Gastrocnemius medialis (tissue), 4 donors: Measurements from ENCODE around the gene KIFBP. TPM values are rescaled to one million over a fixed set of nuclear protein-coding genes. Genes with fewer than 3 reads are reported as not detected.
"Not testable (repeated sequence)": the region's sequence is repeated elsewhere in the genome, so short reads cannot be mapped to it uniquely, and the experiment has no call there.

Experiments
- ATAC-seq, 2 donors: fragments of 150-250 bp; one replicate each; pipeline ENCODE4 v1.9.1; 2016
- DNase-seq, 2 donors: peaks; one replicate each; pipeline ENCODE4 v3.0.0-alpha.2; 2019
- H3K27ac ChIP-seq, 4 donors: fragments of 200-600 bp; sonication (generic); 1 replicate in 1 of 4; 2 replicates in 3 of 4; pipeline ENCODE4 v1.5.1; 2016 to 2018; ENCODE audit warnings: mild to moderate bottlenecking in 2 of 4, moderate library complexity in 1 of 4
- H3K27me3 ChIP-seq, 3 donors: fragments of 200-600 bp; sonication (generic) in 2 of 3; 1 replicate in 1 of 3; 2 replicates in 2 of 3; pipeline versions ENCODE4 v1.5.1 to v1.6.0; 2016 to 2019; ENCODE audit warnings: mild to moderate bottlenecking in 1 of 3, moderate library complexity in 1 of 3
- H3K36me3 ChIP-seq, 2 donors: fragments of 200-600 bp; sonication (generic) in 1 of 2; one replicate each; pipeline ENCODE4 v1.5.1; 2017 to 2018
- H3K4me1 ChIP-seq, 2 donors: fragments of 200-600 bp; sonication (generic) in 1 of 2; one replicate each; pipeline ENCODE4 v1.5.1; 2016 to 2017; ENCODE audit warnings: mild to moderate bottlenecking in 2 of 2
- H3K4me3 ChIP-seq, 4 donors: fragments of 200-600 bp; sonication (generic) in 3 of 4; 1 replicate in 1 of 4; 2 replicates in 3 of 4; pipeline ENCODE4 v1.5.1; 2016 to 2019; ENCODE audit warnings: mild to moderate bottlenecking in 2 of 4
- H3K9me3 ChIP-seq, 3 donors: fragments of 200-600 bp; sonication (generic) in 2 of 3; 1 replicate in 1 of 3; 2 replicates in 2 of 3; pipeline ENCODE4 v1.5.1; 2016 to 2019
- CTCF ChIP-seq, 5 experiments: fragments of 450-650 bp in 3 of 5; fragments of 200-600 bp in 2 of 5; sonication (generic) in 2 of 5; IDR thresholded peaks in 4 of 5; conservative IDR thresholded peaks in 1 of 5; 1 replicate in 4 of 5; 2 replicates in 1 of 5; pipeline ENCODE4 v1.5.1; 2016 to 2019; ENCODE audit warnings: antibody characterized with exemption in 5 of 5, mild to moderate bottlenecking in 3 of 5, moderate library complexity in 3 of 5
- POLR2A ChIP-seq, 2 donors: fragments of 450-650 bp; IDR thresholded peaks; one replicate each; pipeline ENCODE4 v1.6.1; 2017; ENCODE audit warnings: antibody characterized with exemption in 2 of 2, mild to moderate bottlenecking in 2 of 2, moderate library complexity in 2 of 2
- in situ Hi-C, 4 donors: fragments of 200-750 bp; cut with MboI; loops; one replicate each; pipeline versions ENCODE4 v1.15.0 to v1.8.0; 2017; ENCODE audit warnings: low sequenced_read_pairs in 4 of 4
- intact Hi-C: fragments of 100-400 bp; cut with DNase I; formaldehyde crosslinking; loops from one replicate; pipeline ENCODE4 v1.15.1; 2023; ENCODE audit warnings: low total_unique reads
- total RNA-seq, 4 donors: library from RNA; depleted of rRNA; stranded (reverse); fragments of >200 nt; gene quantifications; one replicate each; pipeline versions ENCODE4 v1.1.0 to v1.2.3, GENCODE V29; 2016

The KIFBP gene
- total RNA-seq, 4 donors from 2014 or later: 24.0 to 41.3 (median 33.9) TPM

DNA sequence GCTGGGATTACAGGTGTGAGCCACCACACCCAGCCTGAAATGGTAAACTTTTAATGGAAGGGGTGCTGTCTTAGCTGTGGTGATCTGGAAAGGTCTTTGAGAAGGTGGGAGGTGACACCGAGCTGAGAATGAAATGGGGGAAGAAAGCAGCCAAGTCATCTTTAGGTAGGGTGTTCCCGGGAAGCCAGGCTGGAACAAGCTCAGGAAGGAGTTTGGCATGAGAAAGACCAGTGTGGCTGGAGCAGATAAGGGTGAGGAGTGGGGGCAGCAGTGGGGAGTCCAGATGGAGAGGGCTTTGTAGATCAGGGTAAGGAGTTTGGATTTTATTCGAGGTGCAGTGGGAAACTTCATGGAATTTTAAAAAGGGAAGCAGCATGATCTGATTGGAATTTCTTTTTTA is 30.0 kb downstream of the KIFBP start:
- intact Hi-C loops (no loop called here), in situ Hi-C loops (no loop called here)
- H3K27ac ChIP-seq: no peak overlapping the region
- H3K27me3 ChIP-seq: no peaks in the 10 kb centered on the region
- no peaks in the 10 kb centered on the region for H3K9me3 ChIP-seq
- TF ChIP-seq CTCF (IDR thresholded peaks at IDR 0.05 in 4 of 5, conservative IDR thresholded peaks at IDR 0.05 in 1 of 5) (no peak), POLR2A (IDR thresholded peaks at IDR 0.05) (no peak)
- H3K4me3 ChIP-seq: no peak overlapping the region
- DNase-seq (no peak), ATAC-seq (no peak)
- H3K36me3 ChIP-seq: peaks cover 0 to 44% of the 10 kb centered on the region in 2 donors
- H3K4me1 ChIP-seq: no peaks in the 10 kb centered on the region

DNA sequence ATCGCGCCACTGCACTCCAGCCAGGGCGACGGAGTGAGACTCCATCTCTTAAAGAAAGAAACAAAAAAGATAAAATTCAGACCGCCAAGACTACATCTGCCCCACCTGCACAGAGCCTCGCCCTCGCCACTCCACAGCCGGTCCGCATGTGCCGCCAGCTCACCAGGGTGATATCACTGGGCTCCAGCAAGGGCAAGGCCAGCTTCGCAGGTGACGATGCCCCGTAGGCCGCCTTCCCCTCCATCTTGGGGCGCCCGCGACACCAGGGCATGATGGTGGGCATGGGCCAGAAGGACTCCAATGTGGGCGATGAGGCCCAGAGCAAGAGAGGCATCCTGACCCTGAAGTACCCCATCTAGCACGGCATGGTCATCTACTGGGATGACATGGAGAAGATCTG is 34.0 kb downstream of the KIFBP start:
- intact Hi-C loops: no loop called here
- no peak overlapping the region for H3K4me3 ChIP-seq

GRCh38 chr10:69025370-69025896 is 36.8 kb downstream of the KIFBP start:
- Histone ChIP-seq H3K36me3 (no peaks in the 10 kb centered on the region), H3K27ac (no peak overlapping the region), H3K27me3 (no peaks in the 10 kb centered on the region), H3K4me1 (no peaks in the 10 kb centered on the region), H3K4me3 (no peak overlapping the region), H3K9me3 (no peaks in the 10 kb centered on the region)
- DNase-seq (no peak), ATAC-seq (no peak)
- intact Hi-C loops (no loop called here), in situ Hi-C loops (no loop called here)
- no peak for TF ChIP-seq CTCF (IDR thresholded peaks at IDR 0.05 in 4 of 5, conservative IDR thresholded peaks at IDR 0.05 in 1 of 5)
- no peak for TF ChIP-seq POLR2A (IDR thresholded peaks at IDR 0.05)

More for the DNA sequence above, 34.0 kb downstream of the KIFBP start:
- Histone ChIP-seq H3K27me3 (no peaks in the 10 kb centered on the region), H3K9me3 (no peaks in the 10 kb centered on the region), H3K4me1 (no peaks in the 10 kb centered on the region), H3K27ac (no peak overlapping the region), H3K36me3 (peaks cover 0 to 10% of the 10 kb centered on the region in 2 donors)
- in situ Hi-C loops: no loop called here
- no peak for DNase-seq
- no peak for TF ChIP-seq POLR2A (IDR thresholded peaks at IDR 0.05)
- TF ChIP-seq CTCF (IDR thresholded peaks at IDR 0.05 in 4 of 5, conservative IDR thresholded peaks at IDR 0.05 in 1 of 5): no peak
- no peak for ATAC-seq

GRCh38 chr10:69033256-69033655 is 44.7 kb downstream of the KIFBP start:
- in situ Hi-C loops (no loop called here), intact Hi-C loops (no loop called here)
- ATAC-seq: no peak
- no peaks in the 10 kb centered on the region for H3K4me1 ChIP-seq
- no peaks in the 10 kb centered on the region for H3K36me3 ChIP-seq
- no peak overlapping the region for H3K27ac ChIP-seq
- no peaks in the 10 kb centered on the region for H3K9me3 ChIP-seq
- TF ChIP-seq CTCF (IDR thresholded peaks at IDR 0.05 in 4 of 5, conservative IDR thresholded peaks at IDR 0.05 in 1 of 5) (no peak), POLR2A (IDR thresholded peaks at IDR 0.05) (no peak)
- H3K4me3 ChIP-seq: no peak overlapping the region
- DNase-seq: no peak
- no peaks in the 10 kb centered on the region for H3K27me3 ChIP-seq

DNA sequence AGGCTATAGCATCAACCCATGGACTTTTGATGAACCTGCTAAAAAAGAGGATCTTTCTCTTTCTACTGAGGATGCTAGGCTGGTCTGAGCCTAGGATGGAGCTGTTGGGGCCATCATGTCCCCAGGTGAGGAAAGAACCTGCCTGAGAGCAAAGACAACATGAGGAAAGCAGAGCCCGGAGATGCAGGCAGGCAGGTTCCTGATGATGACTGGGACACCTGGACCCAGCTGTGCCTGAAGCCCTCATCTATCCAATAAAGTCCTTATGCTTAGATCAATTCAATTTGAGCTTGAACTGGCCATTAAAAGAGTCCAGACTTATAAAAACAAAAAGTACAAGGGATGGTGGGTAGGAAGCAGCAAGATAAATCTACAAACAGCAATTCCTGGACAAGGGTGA is 48.9 kb downstream of the KIFBP start:
- TF ChIP-seq CTCF (IDR thresholded peaks at IDR 0.05 in 4 of 5, conservative IDR thresholded peaks at IDR 0.05 in 1 of 5) (no peak), POLR2A (IDR thresholded peaks at IDR 0.05) (no peak)
- Histone ChIP-seq H3K4me3 (no peak overlapping the region), H3K36me3 (no peaks in the 10 kb centered on the region), H3K4me1 (no peaks in the 10 kb centered on the region), H3K9me3 (no peaks in the 10 kb centered on the region), H3K27me3 (no peaks in the 10 kb centered on the region), H3K27ac (no peak overlapping the region)
- in situ Hi-C loops (no loop called here), intact Hi-C loops (no loop called here)
- DNase-seq (no peak), ATAC-seq (no peak)

DNA sequence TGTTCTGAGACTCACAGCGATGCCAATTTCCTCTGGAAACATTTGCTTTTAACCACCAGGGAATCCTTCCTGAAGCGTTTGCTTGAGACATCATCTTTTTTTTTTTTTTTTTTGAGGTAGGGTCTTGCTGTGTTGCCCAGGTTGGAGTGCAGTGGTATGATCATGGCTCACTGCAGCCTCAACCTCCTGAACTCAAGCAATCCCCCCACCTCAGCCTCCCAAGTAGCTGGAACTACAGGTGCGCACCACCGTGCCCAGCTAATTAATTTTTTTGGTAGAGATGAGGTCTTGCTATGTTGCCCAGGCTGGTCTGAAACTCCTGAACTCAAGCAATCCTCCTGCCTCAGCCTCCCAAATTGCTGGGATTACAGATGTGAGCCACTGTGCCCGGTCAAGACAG is 52.3 kb downstream of the KIFBP start:
- DNase-seq, H3K4me1 ChIP-seq, H3K27ac ChIP-seq, H3K27me3 ChIP-seq, intact Hi-C loops, in situ Hi-C loops, H3K4me3 ChIP-seq, ATAC-seq, H3K36me3 ChIP-seq, H3K9me3 ChIP-seq: not testable (repeated sequence)
